Natural killer cell treated with Interleukin-12 subunit alpha and Interleukin-12 subunit beta and Interleukin-15 and Interleukin-18, amount 100 ng/mL, for 72 hours (primary cell): ENCODE data around the gene HHIPL1. TPM values are rescaled to one million over a fixed set of nuclear protein-coding genes. Genes with fewer than 3 reads are reported as not detected.

ENCODE experiments used
- ATAC-seq, 2 donors: fragments of 150-1000 bp; cut with Tn5 transposase in 1 of 2; sonication (Bioruptor Pico), chemical (Tn5 transposase) in 1 of 2; 2 replicates each; pipeline ENCODE4 v1.10.0; 2021
- DNase-seq: peaks from one replicate; pipeline ENCODE4 v3.0.0; 2022; ENCODE audit warnings: low spot score
- H3K27ac Mint-ChIP-seq, 2 donors: 1 replicate in 1 of 2; 2 replicates in 1 of 2; pipeline ENCODE4 v1.8.0; 2022; ENCODE audit warnings: mixed read lengths in 2 of 2, mild to moderate bottlenecking in 1 of 2, moderate library complexity in 1 of 2
- H3K27me3 Mint-ChIP-seq, 2 donors: 1 replicate in 1 of 2; 2 replicates in 1 of 2; pipeline ENCODE4 v1.8.0; 2022; ENCODE audit warnings: mixed read lengths in 2 of 2
- H3K36me3 Mint-ChIP-seq: one replicate; pipeline ENCODE4 v1.8.0; 2022; ENCODE audit warnings: mixed read lengths
- H3K4me1 Mint-ChIP-seq, 2 donors: 1 replicate in 1 of 2; 2 replicates in 1 of 2; pipeline ENCODE4 v1.8.0; 2022; ENCODE audit warnings: low read depth in 2 of 2, mixed read lengths in 2 of 2, mild to moderate bottlenecking in 1 of 2
- H3K4me3 Mint-ChIP-seq: one replicate; pipeline ENCODE4 v1.8.0; 2022; ENCODE audit warnings: mixed read lengths
- H3K9me3 Mint-ChIP-seq: 2 replicates; pipeline ENCODE4 v1.8.0; 2022; ENCODE audit warnings: mixed read lengths
- total RNA-seq, 2 donors: library from RNA; stranded (reverse); gene quantifications; one replicate each; pipeline ENCODE4 v1.2.3, GENCODE V29; 2022

Gene HHIPL1
- total RNA-seq, 2 donors from 2014 or later = not detected

DNA sequence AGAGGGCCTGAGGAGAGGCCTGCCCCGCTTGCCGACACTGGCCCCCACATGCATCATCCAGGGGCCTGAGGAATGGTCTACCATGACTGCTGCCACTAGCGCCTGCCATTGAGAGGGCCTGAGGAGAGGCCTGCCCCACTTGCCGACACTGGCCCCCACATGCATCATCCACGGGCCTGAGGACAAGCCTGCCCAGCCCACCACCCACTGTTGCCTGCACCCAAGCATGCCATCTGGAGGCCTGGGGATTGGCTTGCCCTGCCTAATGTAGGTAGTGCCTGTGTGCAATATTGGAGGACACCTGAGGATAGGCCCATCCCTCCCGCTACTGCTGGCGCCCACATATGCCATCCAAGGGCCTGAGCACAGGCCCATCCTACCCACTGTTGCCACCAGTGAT, 63.5 kb downstream of the HHIPL1 start:
- H3K4me1 Mint-ChIP-seq = no peaks in the 10 kb centered on the region
- no peak overlapping the region for H3K27ac Mint-ChIP-seq
- H3K4me3 Mint-ChIP-seq = no peak overlapping the region
- peaks cover 6% of the 10 kb centered on the region for H3K9me3 Mint-ChIP-seq
- DNase-seq (no peak), ATAC-seq (peak in 1 of 2 donors; percentile 17)
- H3K36me3 Mint-ChIP-seq = peaks cover 10% of the 10 kb centered on the region
- peaks cover 4 to 10% of the 10 kb centered on the region in 2 donors for H3K27me3 Mint-ChIP-seq

DNA sequence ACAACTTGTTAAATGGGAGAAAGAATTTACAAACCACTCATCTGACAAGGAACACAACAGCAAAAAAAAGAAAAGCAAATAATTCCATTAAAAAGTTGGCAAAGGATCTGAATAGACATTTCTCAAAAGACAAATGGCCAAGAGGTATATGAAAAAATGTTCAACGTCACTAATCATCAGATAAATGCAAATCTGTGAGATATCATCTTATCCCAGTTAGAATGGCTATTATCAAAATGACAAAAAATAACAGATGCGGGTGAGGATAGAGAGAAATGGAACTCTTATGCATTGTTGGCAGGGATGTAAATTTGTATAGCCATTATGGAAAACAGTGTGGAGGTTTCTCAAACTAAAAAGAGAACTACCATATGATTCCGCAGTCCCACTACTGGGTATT, 69.0 kb downstream of the HHIPL1 start:
- ATAC-seq (no peak), DNase-seq (no peak)
- Mint-ChIP-seq H3K4me1 (no peaks in the 10 kb centered on the region), H3K4me3 (no peak overlapping the region), H3K36me3 (peaks cover 6% of the 10 kb centered on the region), H3K27me3 (peaks cover 0 to 12% of the 10 kb centered on the region in 2 donors), H3K27ac (no peak overlapping the region), H3K9me3 (no peaks in the 10 kb centered on the region)

DNA sequence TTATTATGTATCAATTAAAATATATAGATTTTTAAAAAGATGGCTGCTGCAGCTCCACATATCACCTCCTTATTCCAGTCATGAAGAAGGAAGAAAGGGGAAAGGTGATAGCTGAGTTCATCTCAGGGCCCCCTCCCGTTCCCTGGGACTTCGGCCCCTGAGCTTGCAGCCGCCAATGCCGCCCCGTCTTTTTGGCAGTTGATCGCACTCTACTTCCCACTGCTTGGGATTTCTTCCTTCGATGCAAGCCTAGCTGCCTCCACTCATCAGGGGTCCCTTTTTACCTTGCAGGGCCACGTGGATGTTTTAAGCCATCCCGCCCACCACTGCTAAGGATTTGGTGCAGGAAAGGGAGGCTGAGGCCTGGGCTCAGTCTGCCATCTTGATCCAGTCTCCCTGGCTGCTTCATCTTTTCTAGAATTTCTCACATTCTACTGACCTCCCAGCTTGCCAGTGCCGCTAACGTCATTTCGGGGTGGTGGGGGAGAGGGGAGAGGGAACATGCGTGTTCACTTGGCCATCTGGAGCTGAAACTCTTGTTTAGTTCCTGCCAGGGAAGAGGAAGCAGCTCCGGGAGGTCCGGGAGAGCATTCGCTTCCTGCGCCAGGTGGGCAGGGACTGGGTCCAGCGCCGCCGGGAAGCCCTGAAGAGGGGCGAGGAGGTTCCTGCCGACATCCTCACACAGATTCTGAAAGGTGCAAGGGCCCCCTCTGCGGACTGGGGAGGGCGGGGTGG, 70.5 kb downstream of the HHIPL1 start:
- DNase-seq (no peak), ATAC-seq (no peak)
- peaks cover 0 to 12% of the 10 kb centered on the region in 2 donors for H3K27me3 Mint-ChIP-seq
- H3K4me1 Mint-ChIP-seq = no peaks in the 10 kb centered on the region
- peaks cover 6% of the 10 kb centered on the region for H3K36me3 Mint-ChIP-seq
- no peak overlapping the region for H3K27ac Mint-ChIP-seq
- H3K9me3 Mint-ChIP-seq = no peaks in the 10 kb centered on the region
- no peak overlapping the region for H3K4me3 Mint-ChIP-seq

DNA sequence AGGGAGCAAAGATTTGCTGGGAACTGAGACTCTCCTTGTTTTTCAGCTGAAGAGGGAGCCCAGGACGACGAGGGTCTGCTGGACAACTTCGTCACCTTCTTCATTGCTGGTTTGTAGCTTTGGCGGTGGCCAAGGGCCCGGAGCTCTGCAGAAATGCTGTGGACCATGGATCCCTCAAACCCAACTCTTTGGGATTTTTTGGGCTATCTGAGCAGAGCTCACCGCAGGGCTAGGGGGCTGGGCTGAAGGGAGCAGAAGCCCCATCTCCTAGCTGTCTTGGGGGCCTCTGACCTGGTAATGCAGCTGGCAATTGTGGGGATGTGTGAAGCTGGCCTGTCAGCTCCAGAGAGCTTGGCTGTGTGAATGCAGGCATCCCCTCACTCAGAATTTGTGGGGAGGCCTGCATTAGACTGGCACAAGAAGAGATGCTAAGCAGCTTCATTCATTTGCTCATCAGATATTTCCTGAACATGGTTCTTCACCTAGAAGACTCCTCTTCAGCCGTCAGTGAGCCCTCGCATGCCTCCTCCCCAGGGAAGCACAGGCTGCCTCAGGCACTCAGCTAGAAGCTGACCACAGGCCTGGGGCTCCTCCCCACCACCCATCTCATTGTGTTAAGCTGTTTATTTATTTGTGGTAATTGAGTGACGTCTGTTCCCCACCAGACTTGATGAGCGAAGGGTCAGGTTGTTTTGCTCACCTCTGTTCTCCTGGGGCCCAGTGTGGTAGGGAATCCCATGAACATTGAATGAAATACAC, 71.3 kb downstream of the HHIPL1 start:
- Mint-ChIP-seq H3K36me3 (peaks cover 6% of the 10 kb centered on the region), H3K27ac (no peak overlapping the region), H3K4me3 (no peak overlapping the region), H3K27me3 (peaks cover 0 to 12% of the 10 kb centered on the region in 2 donors), H3K4me1 (no peaks in the 10 kb centered on the region), H3K9me3 (no peaks in the 10 kb centered on the region)
- peak; percentile 36 to 37 for ATAC-seq
- no peak for DNase-seq

DNA sequence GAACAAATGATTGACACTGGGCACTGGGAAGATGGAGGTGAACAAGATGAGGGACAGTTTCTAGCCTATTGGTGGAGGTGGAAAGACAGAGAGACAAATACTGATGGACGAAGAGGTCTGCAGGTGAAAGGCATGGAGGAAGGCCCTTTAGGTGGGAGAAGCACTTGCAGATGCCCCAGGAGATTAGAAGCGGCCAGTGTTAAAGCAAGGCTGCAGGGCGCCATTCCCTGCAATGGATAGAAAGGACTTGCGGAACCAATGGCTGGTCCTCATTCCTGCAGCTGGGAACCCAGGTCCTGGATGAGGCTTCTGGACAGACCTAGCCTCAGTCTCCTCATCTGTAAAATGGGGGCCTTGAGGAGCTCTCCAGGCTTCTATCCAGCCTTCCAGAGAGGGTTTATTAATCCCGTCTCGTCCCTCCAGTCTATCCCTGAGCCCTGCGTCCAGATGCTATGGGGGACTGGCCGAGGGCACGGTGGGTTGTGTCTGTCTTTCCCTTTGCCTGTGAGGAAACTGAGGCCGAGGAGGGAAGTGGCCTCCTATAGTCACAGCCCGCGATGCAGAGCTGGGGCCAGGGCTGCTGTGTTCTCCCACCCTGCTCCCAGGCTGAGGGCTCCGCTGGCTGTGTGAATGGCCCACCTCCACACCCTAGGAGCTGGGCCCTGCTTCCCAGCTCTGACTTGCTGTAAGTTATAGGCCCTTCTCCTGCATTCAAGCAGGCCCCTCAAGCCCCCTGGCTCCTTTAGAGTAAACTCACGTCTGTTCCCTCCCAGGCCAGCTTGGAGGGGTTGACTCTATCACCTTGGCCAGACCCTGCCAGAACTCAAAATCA, 72.1 kb downstream of the HHIPL1 start:
- Mint-ChIP-seq H3K27ac (no peak overlapping the region), H3K9me3 (no peaks in the 10 kb centered on the region), H3K4me3 (no peak overlapping the region), H3K4me1 (no peaks in the 10 kb centered on the region), H3K27me3 (peaks cover 0 to 12% of the 10 kb centered on the region in 2 donors), H3K36me3 (peaks cover 6% of the 10 kb centered on the region)
- no peak for DNase-seq
- peak in 1 of 2 donors; percentile 40 for ATAC-seq

DNA sequence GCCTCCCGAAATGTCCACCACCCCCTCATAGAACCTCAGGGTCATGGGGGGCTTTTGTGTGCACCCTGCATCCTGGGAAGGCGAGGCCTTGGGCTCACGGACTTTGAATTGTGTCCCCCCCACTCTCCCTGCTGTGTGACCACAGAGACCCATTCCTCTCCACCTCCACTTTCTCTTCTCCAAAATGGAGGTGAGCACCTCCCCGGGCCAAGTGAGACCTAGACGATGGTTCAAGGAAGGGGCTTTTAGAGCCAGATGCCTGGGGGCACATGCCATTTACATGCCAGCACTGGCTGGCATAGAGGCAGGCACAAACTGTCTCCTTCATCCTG, 72.7 kb downstream of the HHIPL1 start:
- Mint-ChIP-seq H3K27me3 (peaks cover 0 to 15% of the 10 kb centered on the region in 2 donors), H3K4me3 (no peak overlapping the region), H3K36me3 (peaks cover under 1% of the 10 kb centered on the region), H3K4me1 (no peaks in the 10 kb centered on the region), H3K9me3 (no peaks in the 10 kb centered on the region), H3K27ac (no peak overlapping the region)
- DNase-seq (no peak), ATAC-seq (peak in 1 of 2 donors; percentile 4)

DNA sequence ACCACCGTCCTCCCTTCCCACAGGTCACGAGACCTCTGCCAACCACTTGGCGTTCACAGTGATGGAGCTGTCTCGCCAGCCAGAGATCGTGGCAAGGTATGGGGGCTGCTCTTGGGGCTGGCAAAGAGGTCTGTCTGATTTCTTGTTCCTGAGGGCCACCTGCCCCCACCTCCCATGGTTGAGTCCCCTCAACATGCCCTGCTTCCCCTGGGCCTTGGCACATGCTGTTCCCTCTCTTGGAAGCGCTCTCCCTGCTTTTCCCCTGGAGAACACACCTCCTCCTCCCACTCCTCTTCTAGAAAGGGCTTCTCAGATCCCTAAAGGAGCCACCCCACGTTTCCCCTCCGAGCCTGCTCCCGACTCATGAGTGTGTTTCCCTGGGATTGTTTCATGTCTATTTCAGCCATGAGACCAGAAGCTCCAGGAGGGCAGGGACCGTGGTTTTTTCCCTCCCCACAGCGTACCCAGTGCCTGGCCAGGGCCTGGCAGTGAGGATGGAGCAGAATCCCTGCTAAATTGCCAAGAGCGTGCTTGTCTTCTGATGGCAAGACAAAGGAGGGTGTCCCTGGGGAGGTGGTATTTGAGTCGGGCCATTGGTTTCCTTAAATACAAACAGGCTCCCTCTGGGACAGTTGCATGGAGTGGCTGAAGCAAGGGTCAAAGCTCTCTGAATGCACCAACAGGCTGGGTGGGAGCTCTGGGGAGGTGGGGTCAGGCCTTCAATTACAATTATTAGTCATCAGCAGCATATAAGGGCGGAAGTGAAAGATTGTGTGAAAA, 73.3 kb downstream of the HHIPL1 start:
- peaks cover under 1 to 15% of the 10 kb centered on the region in 2 donors for H3K27me3 Mint-ChIP-seq
- H3K36me3 Mint-ChIP-seq = no peaks in the 10 kb centered on the region
- H3K27ac Mint-ChIP-seq = no peak overlapping the region
- H3K9me3 Mint-ChIP-seq = no peaks in the 10 kb centered on the region
- H3K4me1 Mint-ChIP-seq = no peaks in the 10 kb centered on the region
- peak in 1 of 2 donors; percentile 49 for ATAC-seq
- DNase-seq = no peak
- H3K4me3 Mint-ChIP-seq = no peak overlapping the region

DNA sequence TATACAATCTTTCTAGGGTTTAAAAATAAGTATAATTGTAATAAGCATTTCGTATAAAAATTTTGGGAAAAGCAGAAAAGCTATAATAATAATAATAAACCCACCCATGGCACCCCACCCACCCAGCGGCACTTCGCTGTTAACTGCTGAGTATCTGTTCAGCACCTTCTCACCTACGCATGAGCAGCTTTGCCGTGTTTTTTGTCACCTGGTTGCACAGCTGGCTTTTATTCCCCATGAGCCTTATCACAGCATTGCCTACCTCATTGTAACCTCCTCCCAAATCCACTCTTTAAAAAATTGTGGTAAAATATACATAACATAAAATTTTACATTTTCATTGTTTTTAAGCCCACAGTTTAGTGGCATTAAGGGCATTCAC, 73.9 kb downstream of the HHIPL1 start:
- Mint-ChIP-seq H3K27ac (no peak overlapping the region), H3K4me1 (no peaks in the 10 kb centered on the region), H3K27me3 (peaks cover 6 to 15% of the 10 kb centered on the region in 2 donors), H3K9me3 (no peaks in the 10 kb centered on the region), H3K36me3 (no peaks in the 10 kb centered on the region), H3K4me3 (no peak overlapping the region)
- DNase-seq = no peak
- ATAC-seq = no peak

DNA sequence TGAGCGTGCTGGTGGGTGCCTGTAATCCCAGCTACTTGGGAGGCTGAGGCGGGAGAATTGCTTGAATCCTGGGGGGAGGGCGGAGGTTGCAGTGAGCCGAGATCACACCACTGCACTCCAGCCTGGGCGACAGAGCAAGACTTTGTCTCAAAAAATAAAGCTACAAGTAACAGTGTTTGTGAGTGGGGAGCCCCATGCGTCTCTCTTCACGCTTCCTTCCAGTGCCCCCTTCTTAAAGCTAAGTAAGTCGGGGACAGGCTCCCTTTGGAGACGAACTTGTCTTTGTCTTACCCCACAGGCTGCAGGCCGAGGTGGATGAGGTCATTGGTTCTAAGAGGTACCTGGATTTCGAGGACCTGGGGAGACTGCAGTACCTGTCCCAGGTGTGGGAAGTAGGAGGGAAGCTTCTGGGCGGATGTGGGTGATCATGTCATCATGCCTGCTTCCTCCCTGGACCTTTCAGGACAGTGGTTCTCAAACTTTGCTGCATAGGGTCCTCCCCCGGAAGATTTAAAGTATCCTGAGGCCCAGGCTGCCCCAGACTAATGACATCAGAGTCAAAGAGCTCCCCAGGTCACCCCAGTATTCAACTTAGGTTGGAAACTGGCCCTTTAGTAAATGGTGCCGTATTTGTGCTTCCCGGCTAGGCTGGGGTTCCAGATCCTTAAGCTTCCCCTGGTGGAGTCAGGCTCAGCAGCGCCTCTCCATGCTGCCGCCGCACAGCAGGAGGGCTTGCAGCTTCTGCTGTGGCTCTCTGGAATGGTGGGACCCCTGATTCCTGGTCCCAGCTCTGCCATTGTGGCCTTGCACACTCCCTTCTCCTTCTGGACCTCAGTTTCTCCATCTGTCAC, 76.2 kb downstream of the HHIPL1 start:
- Mint-ChIP-seq H3K9me3 (no peaks in the 10 kb centered on the region), H3K4me3 (no peak overlapping the region), H3K27me3 (peaks cover 14% of the 10 kb centered on the region in 2 donors), H3K36me3 (no peaks in the 10 kb centered on the region), H3K27ac (no peak overlapping the region), H3K4me1 (no peaks in the 10 kb centered on the region)
- ATAC-seq = no peak
- no peak for DNase-seq

DNA sequence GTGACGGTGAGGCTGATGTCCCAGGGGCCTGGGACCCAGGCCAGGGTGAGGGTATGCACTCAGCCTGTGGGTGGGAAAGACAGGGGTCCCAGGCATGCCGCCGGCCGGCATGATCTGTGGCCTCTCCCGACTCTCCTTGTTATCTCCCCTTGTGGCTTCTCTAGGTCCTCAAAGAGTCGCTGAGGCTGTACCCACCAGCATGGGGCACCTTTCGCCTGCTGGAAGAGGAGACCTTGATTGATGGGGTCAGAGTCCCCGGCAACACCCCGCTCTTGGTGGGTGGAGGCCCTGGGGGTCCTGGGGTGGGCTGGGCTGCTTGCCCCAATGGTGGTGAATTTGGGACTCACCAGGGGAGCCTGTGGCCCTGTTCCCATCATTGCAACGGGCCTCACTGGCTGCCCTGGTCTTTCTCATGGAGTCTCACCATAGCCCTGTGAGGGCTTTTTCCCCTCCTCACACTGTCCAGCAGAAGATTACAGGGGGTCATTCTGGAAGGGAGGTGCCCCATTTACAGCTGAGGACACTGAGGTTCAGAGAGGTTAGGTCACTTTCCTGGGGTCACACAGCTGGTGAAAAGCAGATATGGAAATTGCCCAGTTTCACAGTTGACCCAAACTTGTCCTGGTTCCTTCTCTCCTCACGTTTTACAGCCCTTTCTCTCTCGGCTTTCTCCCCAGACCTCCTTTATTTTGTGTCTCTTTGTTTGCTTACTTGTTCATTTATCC, 77.0 kb downstream of the HHIPL1 start:
- Mint-ChIP-seq H3K36me3 (no peaks in the 10 kb centered on the region), H3K4me1 (no peaks in the 10 kb centered on the region)
- DNase-seq = no peak

DNA sequence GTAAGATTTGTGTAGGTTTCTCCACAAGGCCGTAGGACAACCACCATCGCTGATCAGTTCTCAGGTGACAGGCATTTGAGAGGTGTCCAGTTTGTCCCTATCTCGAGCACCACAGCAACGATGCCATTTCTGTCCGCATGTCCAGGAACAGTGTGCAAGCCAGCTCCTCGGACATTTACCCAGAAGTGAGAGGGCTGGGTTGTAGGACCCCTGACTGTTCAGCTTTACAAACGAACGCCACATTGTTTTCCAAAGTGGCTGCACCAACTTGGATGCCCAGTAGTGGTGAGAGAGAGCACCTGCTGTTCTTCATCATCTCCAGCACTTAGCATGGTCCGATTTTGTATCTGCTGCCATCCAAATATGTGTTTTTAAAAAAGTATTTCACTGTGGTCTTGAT, 77.8 kb downstream of the HHIPL1 start:
- Mint-ChIP-seq H3K36me3 (no peaks in the 10 kb centered on the region), H3K4me1 (no peaks in the 10 kb centered on the region), H3K27ac (no peak overlapping the region), H3K4me3 (no peak overlapping the region), H3K9me3 (no peaks in the 10 kb centered on the region), H3K27me3 (peaks cover 14 to 15% of the 10 kb centered on the region in 2 donors)
- ATAC-seq (no peak), DNase-seq (no peak)

More for the DNA sequence above, 77.0 kb downstream of the HHIPL1 start:
- Mint-ChIP-seq H3K9me3 (no peaks in the 10 kb centered on the region), H3K4me3 (no peak overlapping the region), H3K27ac (no peak overlapping the region), H3K27me3 (peaks cover 14% of the 10 kb centered on the region in 2 donors)
- no peak for ATAC-seq

DNA sequence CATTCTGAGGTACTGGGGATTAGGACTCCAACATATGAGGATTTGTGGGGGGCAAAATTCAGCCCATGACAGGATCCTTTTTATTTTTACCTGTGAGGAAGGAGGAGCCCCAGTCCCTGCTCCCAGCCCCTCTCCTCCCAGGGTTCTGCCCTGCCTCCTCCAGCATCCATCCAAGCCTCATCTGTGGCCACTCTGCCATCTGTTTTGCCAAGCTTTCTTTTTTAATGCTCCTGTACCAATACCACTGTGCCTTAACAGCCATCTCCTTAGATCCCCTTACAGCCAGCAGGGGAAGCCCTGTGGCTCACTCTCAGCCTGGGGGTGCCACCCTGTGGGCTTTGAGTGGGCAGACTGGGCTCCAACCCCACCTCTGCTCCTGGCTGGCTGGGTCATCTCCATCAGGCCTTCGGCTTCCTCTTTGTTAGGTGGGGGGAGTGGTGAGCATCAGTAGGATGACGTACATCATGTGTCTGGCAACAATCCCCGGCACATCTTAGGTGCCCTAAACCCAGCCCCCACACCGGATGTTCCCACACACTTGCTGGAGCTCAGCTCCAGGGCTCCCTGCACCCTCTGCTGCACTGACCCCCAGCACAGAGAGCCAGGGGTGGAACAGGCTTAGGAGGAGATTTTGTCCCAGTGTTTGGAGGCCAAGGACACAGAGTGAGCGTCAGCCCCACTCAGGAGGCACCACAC, 79.4 kb downstream of the HHIPL1 start:
- Mint-ChIP-seq H3K4me3 (no peak overlapping the region), H3K4me1 (no peaks in the 10 kb centered on the region), H3K27ac (no peak overlapping the region), H3K9me3 (no peaks in the 10 kb centered on the region), H3K27me3 (peaks cover 12 to 14% of the 10 kb centered on the region in 2 donors), H3K36me3 (no peaks in the 10 kb centered on the region)
- no peak for DNase-seq
- ATAC-seq = no peak
